Large intestine (tissue), 12 donors: ENCODE data around the gene FBXO42. TPM values are rescaled to one million over a fixed set of nuclear protein-coding genes. Genes with fewer than 3 reads are reported as not detected.

Experiments used
- DNase-seq, 2 donors: peaks; one replicate each; pipeline versions ENCODE4 v3.0.0 to v3.0.0-alpha.2; 2013
- H3K27ac ChIP-seq: one replicate; pipeline ENCODE4 v1.5.1; 2013; ENCODE audit warnings: low read length
- H3K27me3 ChIP-seq: 2 replicates; pipeline ENCODE4 v1.6.1; 2013; ENCODE audit warnings: low read length; ENCODE audit not compliant: control insufficient read depth, insufficient read depth
- H3K36me3 ChIP-seq: 2 replicates; pipeline ENCODE4 v1.6.1; 2013; ENCODE audit warnings: low read length; ENCODE audit not compliant: control insufficient read depth, insufficient read depth
- H3K4me1 ChIP-seq: one replicate; pipeline ENCODE4 v1.6.1; 2013; ENCODE audit warnings: low read length; ENCODE audit not compliant: control insufficient read depth, insufficient read depth
- H3K4me3 ChIP-seq: one replicate; pipeline ENCODE4 v1.5.1; 2013; ENCODE audit warnings: low read length
- H3K9me3 ChIP-seq: one replicate; pipeline ENCODE4 v1.6.1; 2013; ENCODE audit warnings: mild to moderate bottlenecking, low read depth, low read length, moderate library complexity; ENCODE audit not compliant: control insufficient read depth
- WGBS: methylation state at CpG from one replicate; pipeline ENCODE4 v1.1.5; 2013; ENCODE audit warnings: low lambda C conversion rate; ENCODE audit not compliant: insufficient coverage; 5-methylcytosine and 5-hydroxymethylcytosine counted together
- long read RNA-seq, 11 donors: transcript quantifications; one replicate each; lab custom pipeline, GENCODE V29; 2026
- polyA plus RNA-seq: library from polyadenylated mRNA; unstranded; fragments of 120-200 nt; gene quantifications from one replicate; pipeline ENCODE4 v1.2.1, GENCODE V29; 2013

Gene FBXO42
- polyA plus RNA-seq, result 17.0 TPM
- long read RNA-seq, donor 1, full-length matches to known transcripts, result 1 of 1 reads
- long read RNA-seq, donor 1, partial matches to known transcripts, result 0 of 1 reads
- long read RNA-seq, donor 1, other reads (novel, unspliced or antisense), result 0 of 1 reads
- long read RNA-seq, donor 2, full-length matches to known transcripts, result 3 of 3 reads
- long read RNA-seq, donor 2, partial matches to known transcripts, result 0 of 3 reads
- long read RNA-seq, donor 2, other reads (novel, unspliced or antisense), result 0 of 3 reads
- long read RNA-seq, donor 3, result 0 reads
- long read RNA-seq, donor 4, result 0 reads
- long read RNA-seq, donor 5, result 0 reads
- long read RNA-seq, donor 6, full-length matches to known transcripts, result 4 of 4 reads
- long read RNA-seq, donor 6, partial matches to known transcripts, result 0 of 4 reads
- long read RNA-seq, donor 6, other reads (novel, unspliced or antisense), result 0 of 4 reads
- long read RNA-seq, donor 7, full-length matches to known transcripts, result 4 of 4 reads
- long read RNA-seq, donor 7, partial matches to known transcripts, result 0 of 4 reads
- long read RNA-seq, donor 7, other reads (novel, unspliced or antisense), result 0 of 4 reads
- long read RNA-seq, donor 8, full-length matches to known transcripts, result 4 of 4 reads
- long read RNA-seq, donor 8, partial matches to known transcripts, result 0 of 4 reads
- long read RNA-seq, donor 8, other reads (novel, unspliced or antisense), result 0 of 4 reads
- long read RNA-seq, donor 9, full-length matches to known transcripts, result 7 of 7 reads
- long read RNA-seq, donor 9, partial matches to known transcripts, result 0 of 7 reads
- long read RNA-seq, donor 9, other reads (novel, unspliced or antisense), result 0 of 7 reads
- long read RNA-seq, donor 10, full-length matches to known transcripts, result 5 of 5 reads
- long read RNA-seq, donor 10, partial matches to known transcripts, result 0 of 5 reads
- long read RNA-seq, donor 10, other reads (novel, unspliced or antisense), result 0 of 5 reads
- long read RNA-seq, donor 11, full-length matches to known transcripts, result 1 of 1 reads
- long read RNA-seq, donor 11, partial matches to known transcripts, result 0 of 1 reads
- long read RNA-seq, donor 11, other reads (novel, unspliced or antisense), result 0 of 1 reads

DNA sequence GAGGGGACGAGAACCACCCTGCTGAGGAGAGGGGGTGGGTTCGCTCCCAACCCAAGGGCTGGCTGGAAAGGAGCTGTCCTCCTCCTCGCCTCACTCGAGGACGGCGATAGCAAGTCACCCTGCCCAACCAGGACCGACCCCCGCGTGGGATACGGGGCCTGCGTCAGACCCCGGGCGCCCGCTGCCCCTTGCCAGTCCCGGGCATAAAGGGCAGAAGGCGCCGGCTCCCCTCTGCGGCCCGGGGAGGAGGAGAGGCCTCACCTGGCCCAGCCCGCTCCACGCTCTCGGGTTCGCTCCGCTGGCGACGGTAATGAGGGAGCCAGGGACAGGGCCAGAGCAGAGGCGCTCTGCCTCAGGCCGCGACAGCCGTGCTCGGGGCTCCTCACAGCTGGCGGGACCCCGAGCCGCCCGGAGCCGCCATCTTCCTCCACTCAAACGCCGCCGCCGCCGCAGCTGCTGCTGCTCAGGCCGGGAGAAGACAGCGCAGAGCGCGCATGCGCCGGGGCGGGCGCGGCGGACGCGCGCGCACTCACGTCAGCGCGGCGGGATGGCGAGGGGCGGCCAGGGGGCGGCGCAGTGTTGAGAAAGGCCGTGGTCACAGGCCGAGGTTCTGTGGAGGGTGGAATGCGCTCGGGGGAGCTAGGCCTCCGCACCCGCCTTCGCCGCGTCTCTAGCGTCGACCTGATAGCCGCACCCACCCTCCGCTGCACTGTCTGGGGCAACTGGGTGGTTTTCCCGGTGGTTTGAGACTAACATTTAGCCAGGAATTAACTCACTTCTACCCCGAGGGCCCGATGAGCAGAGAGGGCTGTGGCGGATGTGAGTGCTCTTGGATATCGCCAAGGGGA, at the start of gene FBXO42:
TSS of gene FBXO42 (minus strand) at position 487 of the 848 bp plus-strand sequence. CDS start 37,062 bp downstream, outside the sequence.
- Histone ChIP-seq H3K9me3 (no peaks in the 10 kb centered on the region), H3K27me3 (no peaks in the 10 kb centered on the region), H3K4me1 (peaks cover 11% of the 10 kb centered on the region), H3K27ac (peak within 1 kb of the TSS; percentile 97), H3K36me3 (peaks cover 4% of the 10 kb centered on the region), H3K4me3 (peak within 1 kb of the TSS; percentile 100)
- no CpG with 5 or more reads among the region's 81 CpGs for WGBS
- peak; percentile 96 to 97 for DNase-seq

DNA sequence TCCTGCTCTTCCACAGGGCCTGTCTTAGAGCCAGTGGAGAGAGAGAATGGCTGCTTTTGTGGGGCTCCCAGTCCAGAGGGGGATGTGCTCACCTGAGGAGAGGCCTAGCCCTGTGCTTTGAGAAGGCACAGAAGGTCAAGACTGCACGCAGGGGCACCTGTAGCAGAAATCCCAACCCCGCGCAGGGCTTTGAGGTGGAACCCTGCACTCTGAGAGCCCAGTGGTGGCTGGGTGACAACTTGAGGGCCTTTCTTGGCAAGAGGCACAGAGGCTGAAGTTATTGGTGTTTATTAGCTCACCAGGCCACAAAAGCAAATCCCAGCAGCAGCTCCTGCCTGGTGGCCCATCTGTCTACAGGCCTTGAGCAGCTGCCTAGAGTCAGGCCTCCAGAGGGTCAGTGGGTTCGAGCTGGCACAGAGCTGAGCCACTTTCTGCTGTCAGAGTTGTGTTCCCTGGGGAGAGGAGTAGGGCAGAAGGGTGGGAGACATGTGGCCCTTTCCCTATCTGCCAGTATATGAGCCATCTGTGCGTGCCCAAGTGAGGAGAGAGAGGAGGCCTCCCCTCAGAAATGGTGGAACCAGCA, 46.2 kb upstream of the FBXO42 start:
- no peaks in the 10 kb centered on the region for H3K4me1 ChIP-seq
- no CpG with 5 or more reads among the region's 5 CpGs for WGBS
- H3K27ac ChIP-seq, result no peak overlapping the region
- peaks cover 52% of the 10 kb centered on the region for H3K36me3 ChIP-seq
- no peak for DNase-seq
- H3K4me3 ChIP-seq, result no peak overlapping the region
- no peaks in the 10 kb centered on the region for H3K9me3 ChIP-seq
- no peaks in the 10 kb centered on the region for H3K27me3 ChIP-seq

GRCh38 chr1:16397120-16397519, 44.8 kb upstream of the FBXO42 start:
- Histone ChIP-seq H3K36me3 (peaks cover 59% of the 10 kb centered on the region), H3K27me3 (no peaks in the 10 kb centered on the region), H3K4me3 (no peak overlapping the region), H3K27ac (no peak overlapping the region), H3K9me3 (no peaks in the 10 kb centered on the region), H3K4me1 (no peaks in the 10 kb centered on the region)
- DNase-seq, result no peak
- WGBS, result no CpG with 5 or more reads among the region's 5 CpGs

DNA sequence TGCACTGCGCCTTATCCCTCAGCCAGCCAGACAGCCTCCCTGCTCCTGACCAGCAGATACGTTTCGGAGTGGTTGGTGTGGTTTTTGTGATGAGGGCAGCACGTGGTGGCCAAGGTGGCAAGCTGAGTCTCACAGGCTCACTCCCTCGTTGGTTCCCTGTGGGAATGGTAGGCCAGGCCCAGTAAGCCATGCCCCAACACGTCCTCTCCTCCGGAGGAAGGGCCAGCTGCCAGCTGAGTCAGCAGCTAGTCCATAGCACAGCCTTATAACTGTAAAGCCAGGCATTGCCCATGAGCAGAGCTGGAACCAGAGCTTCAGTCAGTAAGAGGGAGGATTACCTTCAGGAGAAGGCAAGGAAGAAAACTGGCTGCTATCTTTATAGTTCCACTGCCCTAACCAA, 44.3 kb upstream of the FBXO42 start:
- no CpG with 5 or more reads among the region's 7 CpGs for WGBS
- DNase-seq, result no peak
- Histone ChIP-seq H3K9me3 (no peaks in the 10 kb centered on the region), H3K36me3 (peaks cover 59% of the 10 kb centered on the region), H3K27me3 (no peaks in the 10 kb centered on the region), H3K27ac (no peak overlapping the region), H3K4me1 (no peaks in the 10 kb centered on the region), H3K4me3 (no peak overlapping the region)

GRCh38 chr1:16394977-16395376, 42.7 kb upstream of the FBXO42 start:
- H3K4me1 ChIP-seq, result no peaks in the 10 kb centered on the region
- H3K36me3 ChIP-seq, result peaks cover 61% of the 10 kb centered on the region
- no peak overlapping the region for H3K27ac ChIP-seq
- H3K9me3 ChIP-seq, result no peaks in the 10 kb centered on the region
- no peaks in the 10 kb centered on the region for H3K27me3 ChIP-seq
- H3K4me3 ChIP-seq, result no peak overlapping the region
- no peak for DNase-seq
- WGBS, result no CpG with 5 or more reads among the region's 13 CpGs

DNA sequence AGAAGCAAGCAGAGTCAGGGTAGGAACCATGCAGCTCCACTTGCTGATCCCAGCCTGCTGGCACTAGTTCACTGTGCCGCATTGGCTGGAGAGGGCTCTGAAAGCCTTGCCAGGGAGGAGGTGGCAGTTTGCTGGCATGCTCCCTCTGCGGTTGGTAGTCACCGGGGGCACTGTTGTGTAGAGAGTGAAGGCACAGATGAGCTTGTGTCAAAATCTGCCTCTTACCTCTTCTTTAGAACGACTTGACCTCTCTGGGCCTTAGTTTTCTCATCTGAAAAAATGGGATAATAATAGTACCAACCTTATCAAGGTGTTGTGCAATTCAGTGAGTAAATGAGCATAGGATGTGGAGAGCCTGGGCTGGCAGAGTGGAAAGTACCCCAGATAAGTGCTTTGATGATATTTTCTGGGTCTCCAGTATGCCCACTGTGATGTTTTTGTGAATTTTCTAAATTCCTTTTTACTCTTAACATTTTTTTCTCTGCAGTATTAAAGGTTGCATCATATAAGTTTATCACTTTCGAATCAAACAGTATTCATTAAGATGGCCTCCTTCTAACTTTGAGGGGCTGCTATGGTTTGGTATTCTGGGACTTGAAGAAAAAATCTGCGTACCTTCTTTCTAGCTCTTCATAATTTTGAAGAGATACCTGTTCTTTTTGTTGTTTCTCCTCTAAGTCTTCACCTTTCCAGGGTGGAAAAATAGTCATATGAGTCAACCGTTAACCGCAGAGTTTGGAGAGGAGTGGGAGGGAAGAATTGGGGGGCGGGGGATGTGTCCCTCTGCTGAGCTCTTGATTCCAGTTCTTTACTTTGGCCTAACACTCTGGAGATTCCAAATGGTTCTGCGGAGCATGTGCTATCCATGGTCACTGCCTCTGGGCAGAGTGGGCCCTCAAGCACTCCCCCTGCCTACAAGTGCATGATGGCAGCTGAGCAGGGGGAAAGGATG, 41.6 kb upstream of the FBXO42 start:
- H3K4me1 ChIP-seq, result no peaks in the 10 kb centered on the region
- 81% methylated on average over 3 of the region's 10 CpGs for WGBS
- no peaks in the 10 kb centered on the region for H3K9me3 ChIP-seq
- no peak overlapping the region for H3K27ac ChIP-seq
- H3K36me3 ChIP-seq, result peaks cover 58% of the 10 kb centered on the region
- no peak for DNase-seq
- no peak overlapping the region for H3K4me3 ChIP-seq
- no peaks in the 10 kb centered on the region for H3K27me3 ChIP-seq

- H3K27me3 ChIP-seq, result no peaks in the 10 kb centered on the region
- DNase-seq, result no peak
- WGBS, result no CpG with 5 or more reads among the region's 21 CpGs
- no peak overlapping the region for H3K4me3 ChIP-seq
- no peaks in the 10 kb centered on the region for H3K9me3 ChIP-seq
- H3K36me3 ChIP-seq, result peaks cover 49% of the 10 kb centered on the region
- no peak overlapping the region for H3K27ac ChIP-seq
- no peaks in the 10 kb centered on the region for H3K4me1 ChIP-seq
Measured at GRCh38 chr1:16392740-16393569, 40.7 kb upstream of the FBXO42 start.

DNA sequence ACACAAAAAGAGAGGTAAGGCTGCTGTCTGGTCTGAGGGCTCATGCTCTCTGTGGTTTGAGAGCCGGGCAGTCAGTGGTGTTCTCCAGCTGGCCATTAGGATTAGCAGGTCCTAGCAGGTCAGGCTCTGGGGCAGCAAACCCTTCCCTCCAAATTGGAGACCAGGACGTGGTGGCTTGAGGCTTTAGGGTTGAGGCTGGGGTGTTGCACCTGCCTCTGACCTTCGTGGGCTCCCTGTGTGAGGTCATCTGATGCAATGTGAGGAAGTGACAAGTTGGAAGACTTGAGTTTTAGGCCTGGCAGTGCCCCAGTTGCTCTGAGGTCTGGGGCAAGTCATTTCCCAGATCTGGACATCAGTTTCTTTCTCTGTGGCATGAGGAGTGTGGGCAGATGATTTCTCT, 39.1 kb upstream of the FBXO42 start:
- no peaks in the 10 kb centered on the region for H3K9me3 ChIP-seq
- no peak overlapping the region for H3K4me3 ChIP-seq
- H3K27me3 ChIP-seq, result no peaks in the 10 kb centered on the region
- no peak for DNase-seq
- H3K4me1 ChIP-seq, result peaks cover 7% of the 10 kb centered on the region
- no peak overlapping the region for H3K27ac ChIP-seq
- WGBS, result no CpG with 5 or more reads among the region's 3 CpGs
- H3K36me3 ChIP-seq, result peaks cover 39% of the 10 kb centered on the region
